Vagina (tissue), 2 donors: ENCODE results near the gene TMEM54. TPM values are rescaled to one million over a fixed set of nuclear protein-coding genes. Genes with fewer than 3 reads are reported as not detected.

Source experiments
- DNase-seq, 2 donors: peaks; one replicate each; pipeline ENCODE4 v3.0.0-alpha.2; 2017; ENCODE audit errors: extremely low spot score in 2 of 2
- H3K27ac ChIP-seq: fragments of 200-600 bp; sonication (generic); one replicate; pipeline ENCODE4 v1.5.1; 2019
- H3K27me3 ChIP-seq: fragments of 200-600 bp; sonication (generic); one replicate; pipeline ENCODE4 v1.5.1; 2019
- H3K36me3 ChIP-seq, 2 donors: fragments of 200-600 bp; sonication (generic); one replicate each; pipeline ENCODE4 v1.5.1; 2017 to 2019
- H3K4me1 ChIP-seq: fragments of 200-600 bp; sonication (generic); one replicate; pipeline ENCODE4 v1.5.1; 2019
- H3K4me3 ChIP-seq, 2 donors: fragments of 200-600 bp; sonication (generic); 1 replicate in 1 of 2; 2 replicates in 1 of 2; pipeline ENCODE4 v1.5.1; 2016 to 2019
- H3K9me3 ChIP-seq: fragments of 200-600 bp; sonication (generic); one replicate; pipeline ENCODE4 v1.5.1; 2019
- POLR2A ChIP-seq, 2 donors: fragments of 450-650 bp; IDR thresholded peaks; one replicate each; pipeline ENCODE4 v1.6.1; 2017; ENCODE audit warnings: antibody characterized with exemption in 2 of 2, mild to moderate bottlenecking in 2 of 2, moderate library complexity in 2 of 2
- POLR2AphosphoS5 ChIP-seq, 2 donors: sonication (generic); formaldehyde crosslinking; IDR thresholded peaks; one replicate each; pipeline ENCODE4 v1.9.0; 2017; ENCODE audit warnings: antibody characterized with exemption in 2 of 2, mild to moderate bottlenecking in 2 of 2, low read depth in 1 of 2; ENCODE audit not compliant: insufficient read depth in 1 of 2
- intact Hi-C: fragments of 100-400 bp; cut with DNase I; formaldehyde crosslinking; loops from one replicate; pipeline ENCODE4 v1.15.1; 2023
- total RNA-seq: library from RNA; depleted of rRNA; stranded (reverse); fragments of >200 nt; gene quantifications from one replicate; pipeline ENCODE4 v1.2.3, GENCODE V29; 2016
- TF ChIP-seq, protein P1 (sequence below), 3 experiments: fragments of 450-650 bp in 2 of 3; fragments of 200-600 bp in 1 of 3; sonication (generic) in 1 of 3; IDR thresholded peaks; one replicate each; pipeline ENCODE4 v1.5.1; 2017 to 2019; ENCODE audit warnings: antibody characterized with exemption in 3 of 3, mild to moderate bottlenecking in 2 of 3, moderate library complexity in 2 of 3

TMEM54 gene
- total RNA-seq, 1 donor from 2014 or later = 36.1 TPM

GRCh38 chr1:32870615-32871363 is 30.4 kb downstream of the TMEM54 start, which contains the start of gene FNDC5:
Gene FNDC5 (minus strand): TSS chr1:32870912.
- Histone ChIP-seq H3K9me3 (no peaks in the 10 kb centered on the region), H3K27me3 (no peaks in the 10 kb centered on the region), H3K4me3 (peak within 1 kb of the TSS; percentile 38 to 56), H3K36me3 (no peaks in the 10 kb centered on the region), H3K27ac (peak within 1 kb of the TSS; percentile 41), H3K4me1 (peaks cover 26% of the 10 kb centered on the region)
- TF ChIP-seq POLR2A (IDR thresholded peaks at IDR 0.05) = no peak
- no peak for TF ChIP-seq POLR2AphosphoS5 (IDR thresholded peaks at IDR 0.05; ENCODE audit: insufficient read depth in 1 of 2, low read depth in 1 of 2)
- TF ChIP-seq, protein P1, sequence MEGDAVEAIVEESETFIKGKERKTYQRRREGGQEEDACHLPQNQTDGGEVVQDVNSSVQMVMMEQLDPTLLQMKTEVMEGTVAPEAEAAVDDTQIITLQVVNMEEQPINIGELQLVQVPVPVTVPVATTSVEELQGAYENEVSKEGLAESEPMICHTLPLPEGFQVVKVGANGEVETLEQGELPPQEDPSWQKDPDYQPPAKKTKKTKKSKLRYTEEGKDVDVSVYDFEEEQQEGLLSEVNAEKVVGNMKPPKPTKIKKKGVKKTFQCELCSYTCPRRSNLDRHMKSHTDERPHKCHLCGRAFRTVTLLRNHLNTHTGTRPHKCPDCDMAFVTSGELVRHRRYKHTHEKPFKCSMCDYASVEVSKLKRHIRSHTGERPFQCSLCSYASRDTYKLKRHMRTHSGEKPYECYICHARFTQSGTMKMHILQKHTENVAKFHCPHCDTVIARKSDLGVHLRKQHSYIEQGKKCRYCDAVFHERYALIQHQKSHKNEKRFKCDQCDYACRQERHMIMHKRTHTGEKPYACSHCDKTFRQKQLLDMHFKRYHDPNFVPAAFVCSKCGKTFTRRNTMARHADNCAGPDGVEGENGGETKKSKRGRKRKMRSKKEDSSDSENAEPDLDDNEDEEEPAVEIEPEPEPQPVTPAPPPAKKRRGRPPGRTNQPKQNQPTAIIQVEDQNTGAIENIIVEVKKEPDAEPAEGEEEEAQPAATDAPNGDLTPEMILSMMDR (IDR thresholded peaks at IDR 0.05) = no peak
- intact Hi-C loops = loop anchor here (10.0 kb wide), 1 partner anchor 156 kb away; no protein-coding TSS in a partner anchor
- peak in 1 of 2 donors; percentile 72 for DNase-seq

DNA sequence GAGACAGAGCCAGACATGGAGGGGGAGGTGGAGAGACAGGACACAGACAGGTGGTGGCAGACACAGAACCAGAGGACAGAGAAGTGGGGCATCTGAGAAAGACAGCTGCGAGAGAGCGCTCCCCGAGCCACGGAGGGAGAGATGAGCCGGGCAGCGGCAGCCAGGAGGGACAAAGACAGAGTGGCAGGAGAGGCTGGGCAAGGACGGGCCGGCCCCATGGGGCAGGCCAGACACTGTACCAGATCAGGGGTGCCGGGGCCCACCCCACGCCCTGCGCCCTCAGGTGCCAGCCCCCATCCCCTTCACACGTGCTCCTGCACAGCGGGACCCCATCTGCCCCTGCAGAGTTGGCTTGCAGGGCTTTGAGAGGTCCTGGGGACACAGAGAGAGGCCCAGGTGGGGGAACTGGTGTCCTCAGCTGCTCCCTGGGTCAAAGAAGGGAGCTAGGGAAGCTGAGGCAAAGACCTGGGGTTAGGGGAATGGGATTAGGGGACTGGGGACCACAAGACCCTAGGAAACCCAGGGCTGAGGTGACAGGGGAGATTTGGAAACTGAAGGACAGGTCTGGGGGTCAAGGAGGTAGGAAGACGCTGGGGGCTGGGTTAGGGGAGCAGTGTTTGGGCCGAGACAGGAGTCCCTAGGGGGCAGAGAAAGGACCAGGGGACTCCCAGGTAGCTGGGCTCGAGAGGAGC is 31.1 kb downstream of the TMEM54 start:
- Histone ChIP-seq H3K27me3 (no peaks in the 10 kb centered on the region), H3K4me3 (peak overlapping the region; percentile 31 to 56), H3K9me3 (no peaks in the 10 kb centered on the region), H3K4me1 (peaks cover 26% of the 10 kb centered on the region), H3K27ac (no peak overlapping the region), H3K36me3 (no peaks in the 10 kb centered on the region)
- peak in 1 of 2 donors; percentile 67 for DNase-seq
- intact Hi-C loops = loop anchor here (10.0 kb wide), 1 partner anchor 155 kb away; no protein-coding TSS in a partner anchor
- TF ChIP-seq POLR2A (IDR thresholded peaks at IDR 0.05) = no peak
- TF ChIP-seq, protein P1 (IDR thresholded peaks at IDR 0.05) = no peak
- TF ChIP-seq POLR2AphosphoS5 (IDR thresholded peaks at IDR 0.05; ENCODE audit: insufficient read depth in 1 of 2, low read depth in 1 of 2) = no peak

DNA sequence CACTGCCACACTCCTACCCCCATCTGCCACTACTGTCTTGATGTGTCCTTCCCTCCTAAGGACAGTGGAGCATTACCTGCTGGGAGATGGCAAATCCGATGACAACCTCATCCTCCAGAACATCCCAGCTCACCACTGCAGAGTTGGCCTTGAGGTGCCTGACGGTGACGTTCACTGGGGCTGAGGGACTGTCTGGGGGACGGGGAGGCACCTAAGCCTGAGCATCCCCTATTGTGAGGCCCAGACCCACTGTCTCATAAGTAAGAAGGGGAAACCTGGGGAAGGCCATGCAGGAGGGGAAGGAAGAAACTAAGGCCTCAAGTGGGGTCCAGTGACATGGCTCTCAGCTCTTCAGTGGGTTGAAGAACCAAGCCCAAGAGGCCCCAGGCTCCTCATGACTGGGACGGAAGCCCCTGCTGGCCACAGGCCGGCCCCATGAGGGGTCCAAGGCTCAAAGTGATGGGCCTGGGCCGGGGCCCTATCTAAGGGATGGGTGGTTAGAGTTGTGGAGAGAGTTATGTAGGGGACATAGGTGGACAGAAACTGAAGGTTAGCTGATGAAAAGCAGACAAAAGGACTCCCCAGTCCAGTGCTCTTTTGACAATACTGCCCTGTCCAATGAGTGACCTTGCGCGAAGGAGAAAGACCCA is 32.3 kb downstream of the TMEM54 start:
- intact Hi-C loops = no loop called here
- DNase-seq = peak in 1 of 2 donors; percentile 74
- H3K9me3 ChIP-seq = no peaks in the 10 kb centered on the region
- H3K27me3 ChIP-seq = no peaks in the 10 kb centered on the region
- H3K27ac ChIP-seq = no peak overlapping the region
- no peak overlapping the region for H3K4me3 ChIP-seq
- H3K36me3 ChIP-seq = no peaks in the 10 kb centered on the region
- H3K4me1 ChIP-seq = peaks cover 26% of the 10 kb centered on the region
- TF ChIP-seq, protein P1 (IDR thresholded peaks at IDR 0.05) = no peak
- TF ChIP-seq POLR2AphosphoS5 (IDR thresholded peaks at IDR 0.05; ENCODE audit: insufficient read depth in 1 of 2, low read depth in 1 of 2) (no peak), POLR2A (IDR thresholded peaks at IDR 0.05) (no peak)

GRCh38 chr1:32868085-32868484 is 33.1 kb downstream of the TMEM54 start:
- TF ChIP-seq POLR2AphosphoS5 (IDR thresholded peaks at IDR 0.05; ENCODE audit: insufficient read depth in 1 of 2, low read depth in 1 of 2) (no peak), POLR2A (IDR thresholded peaks at IDR 0.05) (no peak)
- TF ChIP-seq, protein P1 (IDR thresholded peaks at IDR 0.05) = no peak
- no peaks in the 10 kb centered on the region for H3K9me3 ChIP-seq
- H3K4me1 ChIP-seq = peaks cover 26% of the 10 kb centered on the region
- H3K27me3 ChIP-seq = no peaks in the 10 kb centered on the region
- intact Hi-C loops = no loop called here
- H3K27ac ChIP-seq = no peak overlapping the region
- peaks cover 0 to under 1% of the 10 kb centered on the region in 2 donors for H3K36me3 ChIP-seq
- DNase-seq = no peak
- H3K4me3 ChIP-seq = no peak overlapping the region
